H1 (cell line): Measurements from ENCODE around the gene TNIK. TPM values are rescaled to one million over a fixed set of nuclear protein-coding genes. Genes with fewer than 3 reads are reported as not detected.

Experiments
- CTCF ChIA-PET: fragments of 300-600 bp; sonication (Branson Sonifier 250); formaldehyde crosslinking; loops from one replicate; lab custom pipeline; 2021; ENCODE audit not compliant: partially characterized antibody; lab: Charles Lee
- POLR2A ChIA-PET: fragments of 300-600 bp; sonication (Branson Sonifier 250); formaldehyde crosslinking; loops from one replicate; lab custom pipeline; 2021; ENCODE audit warnings: inconsistent platforms; ENCODE audit not compliant: partially characterized antibody; lab: Charles Lee
- DNase-seq, 2 experiments: peaks; one replicate each; pipeline versions ENCODE4 v3.0.0 to v3.0.0-alpha.2; 2010 to 2022; ENCODE audit warnings: low spot score in 2 of 2, low read depth in 1 of 2, mixed read lengths in 1 of 2
- FAIRE-seq: peaks from 2 replicates; lab custom pipeline; 2011; peaks lifted over from hg19 to GRCh38; lab: Jason Lieb, UNC
- H2AFZ ChIP-seq: 2 replicates; pipeline ENCODE4 v1.8.1; 2012; ENCODE audit warnings: low read length, inconsistent platforms
- H2AK5ac ChIP-seq: 2 replicates; pipeline ENCODE4 v1.6.1; 2013; ENCODE audit warnings: low read depth, low read length
- H2BK120ac ChIP-seq: replicated peaks from 2 replicates; pipeline ENCODE3; 2013; ENCODE audit warnings: low read depth, low read length, inconsistent platforms
- H2BK12ac ChIP-seq: 2 replicates; pipeline ENCODE4 v1.6.1; 2013; ENCODE audit warnings: low read depth, low read length
- H2BK15ac ChIP-seq: 2 replicates; pipeline ENCODE4 v1.6.1; 2013; ENCODE audit warnings: low read length
- H2BK20ac ChIP-seq: 2 replicates; pipeline ENCODE4 v1.6.1; 2013; ENCODE audit warnings: low read length
- H2BK5ac ChIP-seq: 2 replicates; pipeline ENCODE4 v1.6.1; 2013; ENCODE audit warnings: low read depth, low read length
- H3K14ac ChIP-seq: 2 replicates; pipeline ENCODE4 v1.6.1; 2013; ENCODE audit warnings: inconsistent platforms; ENCODE audit not compliant: insufficient read length
- H3K18ac ChIP-seq: 2 replicates; pipeline ENCODE4 v1.6.1; 2013; ENCODE audit warnings: low read length; ENCODE audit errors: extremely low read depth
- H3K23ac ChIP-seq: 2 replicates; pipeline ENCODE4 v1.6.1; 2013; ENCODE audit warnings: inconsistent platforms; ENCODE audit not compliant: insufficient read length
- H3K23me2 ChIP-seq: 2 replicates; pipeline ENCODE4 v1.6.1; 2013; ENCODE audit warnings: low read depth, low read length
- H3K27ac ChIP-seq: 2 replicates; pipeline ENCODE4 v1.6.1; 2011; ENCODE audit warnings: low read depth, low read length, inconsistent platforms
- H3K27me3 ChIP-seq, 4 experiments: replicated peaks in 1 of 4; 1 replicate in 1 of 4; 2 replicates in 3 of 4; pipeline versions ENCODE4 v1.6.1 to v1.8.1; 2011 to 2013; ENCODE audit warnings: low read length in 3 of 4, mild to moderate bottlenecking in 3 of 4, inconsistent platforms in 2 of 4, mixed read lengths in 2 of 4, moderate library complexity in 1 of 4; ENCODE audit not compliant: control insufficient read depth in 3 of 4, insufficient read depth in 3 of 4; ENCODE audit errors: extremely low read depth in 1 of 4
- H3K36me3 ChIP-seq, 4 experiments: 2 replicates each; pipeline versions ENCODE4 v1.6.1 to v1.8.1; 2011 to 2013; ENCODE audit warnings: mild to moderate bottlenecking in 4 of 4, low read length in 3 of 4, moderate library complexity in 2 of 4, control low read depth in 1 of 4, inconsistent platforms in 1 of 4; ENCODE audit not compliant: insufficient read depth in 4 of 4, control insufficient read depth in 2 of 4
- H3K4ac ChIP-seq: replicated peaks from 2 replicates; pipeline ENCODE3; 2013; ENCODE audit warnings: low read length, low read depth, mixed read lengths, inconsistent platforms; ENCODE audit not compliant: insufficient read length
- H3K4me1 ChIP-seq, 4 experiments: replicated peaks in 1 of 4; 1 replicate in 1 of 4; 2 replicates in 3 of 4; pipeline versions ENCODE4 v1.6.1 to v1.8.1; 2011 to 2013; ENCODE audit warnings: low read length in 3 of 4, inconsistent platforms in 2 of 4, mixed read lengths in 1 of 4; ENCODE audit not compliant: insufficient read depth in 4 of 4, control insufficient read depth in 3 of 4
- H3K4me2 ChIP-seq, 2 experiments: 2 replicates each; pipeline versions ENCODE4 v1.6.1 to v1.8.1; 2011 to 2013; ENCODE audit warnings: low read depth in 2 of 2, low read length in 2 of 2, control low read depth in 1 of 2, inconsistent platforms in 1 of 2, mild to moderate bottlenecking in 1 of 2; ENCODE audit not compliant: insufficient read depth in 1 of 2
- H3K4me3 ChIP-seq, 4 experiments: fragments of 200-600, 300-600 bp in 1 of 4; sonication (generic), shearing (Covaris generic), sonication (Bioruptor Twin) in 1 of 4; 2 replicates each; pipeline versions ENCODE4 v1.5.1 to v1.8.1; 2011 to 2016; ENCODE audit warnings: low read length in 4 of 4, low read depth in 3 of 4, control low read depth in 2 of 4, inconsistent platforms in 2 of 4, mild to moderate bottlenecking in 2 of 4, mixed read lengths in 1 of 4, moderate library complexity in 1 of 4; ENCODE audit not compliant: insufficient read depth in 2 of 4; ENCODE audit errors: extremely low read depth in 1 of 4
- H3K56ac ChIP-seq: replicated peaks from 2 replicates; pipeline ENCODE3; 2013; ENCODE audit warnings: low read depth, mild to moderate bottlenecking, mixed read lengths, low read length, inconsistent platforms; ENCODE audit not compliant: insufficient read length
- H3K79me1 ChIP-seq: 2 replicates; pipeline ENCODE4 v1.6.1; 2013; ENCODE audit warnings: low read depth, low read length, control low read depth
- H3K79me2 ChIP-seq, 2 experiments: 2 replicates each; pipeline versions ENCODE4 v1.6.1 to v1.8.1; 2012 to 2013; ENCODE audit warnings: low read length in 2 of 2, mild to moderate bottlenecking in 2 of 2, inconsistent platforms in 1 of 2; ENCODE audit not compliant: insufficient read depth in 2 of 2, control insufficient read depth in 1 of 2
- H3K9ac ChIP-seq, 4 experiments: replicated peaks in 1 of 4; 1 replicate in 1 of 4; 2 replicates in 3 of 4; pipeline versions ENCODE4 v1.6.1 to v1.8.1; 2011 to 2013; ENCODE audit warnings: low read depth in 3 of 4, low read length in 3 of 4, control low read depth in 2 of 4, mild to moderate bottlenecking in 2 of 4, moderate library complexity in 2 of 4, inconsistent platforms in 1 of 4; ENCODE audit errors: extremely low read depth in 1 of 4
- H3K9me3 ChIP-seq, 2 experiments: 2 replicates each; pipeline versions ENCODE4 v1.6.1 to v1.8.1; 2012 to 2013; ENCODE audit warnings: mild to moderate bottlenecking in 2 of 2, moderate library complexity in 2 of 2, control low read depth in 1 of 2, inconsistent platforms in 1 of 2, low read depth in 1 of 2, low read length in 1 of 2, mixed read lengths in 1 of 2; ENCODE audit not compliant: insufficient read depth in 2 of 2
- H4K20me1 ChIP-seq, 2 experiments: replicated peaks in 1 of 2; 2 replicates each; pipeline versions ENCODE3 to v1.8.1; 2011 to 2013; ENCODE audit warnings: inconsistent platforms in 2 of 2, low read length in 2 of 2, mild to moderate bottlenecking in 1 of 2; ENCODE audit not compliant: insufficient read depth in 2 of 2, control insufficient read depth in 1 of 2
- H4K5ac ChIP-seq: 2 replicates; pipeline ENCODE4 v1.6.1; 2013; ENCODE audit warnings: low read length, low read depth, mixed read lengths, inconsistent platforms; ENCODE audit not compliant: insufficient read length
- H4K8ac ChIP-seq: 2 replicates; pipeline ENCODE4 v1.8.0; 2013; ENCODE audit warnings: mild to moderate bottlenecking, moderate library complexity, low read length, inconsistent platforms; ENCODE audit not compliant: insufficient read depth; ENCODE audit errors: extremely low read depth
- H4K91ac ChIP-seq: replicated peaks from 2 replicates; pipeline ENCODE3; 2013; ENCODE audit warnings: low read length, mixed read lengths, inconsistent platforms; ENCODE audit not compliant: insufficient read length
- BCL11A ChIP-seq, 2 experiments: IDR thresholded peaks; one replicate each; pipeline ENCODE4 v1.6.1; 2011; ENCODE audit warnings: low read depth in 2 of 2, low read length in 2 of 2, mild to moderate bottlenecking in 2 of 2
- CBX8 ChIP-seq: fragments of 300-800, 300-1000 bp; sonication (generic); IDR thresholded peaks from 2 replicates; pipeline ENCODE4 v1.7.1; 2016; ENCODE audit warnings: low read depth, low read length, borderline replicate concordance
- CTBP2 ChIP-seq: IDR thresholded peaks from 2 replicates; pipeline ENCODE4 v1.7.0; 2011; ENCODE audit warnings: borderline replicate concordance, mild to moderate bottlenecking, moderate library complexity, mixed read lengths, low read length; ENCODE audit not compliant: insufficient read depth, insufficient read length
- GTF2F1 ChIP-seq: IDR thresholded peaks from 2 replicates; pipeline ENCODE4 v1.6.1; 2012; ENCODE audit warnings: low read depth, low read length, improper control_type of control experiment, borderline replicate concordance
- MAFK ChIP-seq: IDR thresholded peaks from 2 replicates; pipeline ENCODE4 v1.6.1; 2012; ENCODE audit warnings: low read depth, mild to moderate bottlenecking, improper control_type of control experiment, low read length
- PHF8 ChIP-seq: fragments of 200-600 bp; sonication (generic); conservative IDR thresholded peaks from 2 replicates; pipeline ENCODE4 v1.7.1; 2012; ENCODE audit warnings: low read depth, mild to moderate bottlenecking, inconsistent platforms, low read length, moderate library complexity
- RAD21 ChIP-seq, 2 experiments: IDR thresholded peaks in 1 of 2; conservative IDR thresholded peaks in 1 of 2; 2 replicates each; pipeline ENCODE4 v1.6.1; 2011; ENCODE audit warnings: low read depth in 2 of 2, low read length in 2 of 2, improper control_type of control experiment in 1 of 2, inconsistent platforms in 1 of 2, mild to moderate bottlenecking in 1 of 2, moderate library complexity in 1 of 2
- SP2 ChIP-seq: IDR thresholded peaks from 2 replicates; pipeline ENCODE4 v1.6.1; 2012; ENCODE audit warnings: mild to moderate bottlenecking, low read length, inconsistent platforms
- SRF ChIP-seq: IDR thresholded peaks from 2 replicates; pipeline ENCODE4 v1.6.1; 2011; ENCODE audit warnings: mild to moderate bottlenecking, low read depth, low read length, moderate library complexity
- USF2 ChIP-seq: IDR thresholded peaks from 2 replicates; pipeline ENCODE4 v1.6.1; 2011; ENCODE audit warnings: low read length, improper control_type of control experiment
- ZNF274 ChIP-seq: IDR thresholded peaks from 2 replicates; pipeline ENCODE4 v1.7.0; 2012; ENCODE audit warnings: low read length, borderline replicate concordance; ENCODE audit errors: extremely low read depth
- WGBS, 2 experiments: shearing (Covaris generic) in 1 of 2; methylation state at CpG; one replicate each; pipeline versions ENCODE4 v1.1.6 to v1.1.7; 2013 to 2015; ENCODE audit warnings: low lambda C conversion rate in 2 of 2, mixed read lengths in 2 of 2, inconsistent platforms in 1 of 2, low coverage in 1 of 2, missing lambda C conversion rate in 1 of 2; ENCODE audit not compliant: insufficient replicate concordance in 2 of 2, insufficient coverage in 1 of 2, insufficient read length in 1 of 2; ENCODE audit errors: extremely low coverage in 1 of 2, missing lambda C conversion rate in 1 of 2; 5-methylcytosine and 5-hydroxymethylcytosine counted together
- polyA plus RNA-seq, 7 experiments: library from polyadenylated mRNA; depleted of rRNA in 3 of 7; stranded (reverse) in 5 of 7; unstranded in 2 of 7; fragments of >200 nt in 5 of 7; fragments of 200-250 nt in 2 of 7; gene quantifications; 1 replicate in 5 of 7; 2 replicates in 1 of 7; 4 replicates in 1 of 7; pipeline versions ENCODE4 v1.2.1 to v1.2.3, GENCODE V29; 2011 to 2013; ENCODE audit warnings: missing spikeins in 2 of 7, mixed read lengths in 2 of 7
- total RNA-seq: library from RNA; stranded (reverse); fragmentation: NEBNext Ultra II Directional; extraction: Animal tissue kit (Norgen Biotek cat#: 25700); gene quantifications from 2 replicates; pipeline ENCODE4 v1.2.1, GENCODE V29; 2021

The TNIK gene
- total and polyA plus RNA-seq, 2 of the 8 experiments (the other 6 are each of a cell fraction or from before 2014, with no cell fraction given), result 7.4 to 42.0 TPM

GRCh38 chr3:171328419-171329082, 131.7 kb downstream of the TNIK start:
- POLR2A ChIA-PET, result no interaction called here
- Histone ChIP-seq H3K79me2 (peaks cover 0 to 8% of the 10 kb centered on the region in 2 experiments; a peak in 2 of 4 replicates), H2AFZ (no peak overlapping the region), H4K20me1 (no peaks in the 10 kb centered on the region), H3K56ac (no peak overlapping the region), H3K4ac (no peak overlapping the region), H3K4me3 (no peak overlapping the region), H3K23ac (no peak overlapping the region), H3K9me3 (no peaks in the 10 kb centered on the region), H3K23me2 (no peaks in the 10 kb centered on the region; the same call in 1 of the 2 replicates), H2BK15ac (no peak overlapping the region), H2BK5ac (no peak overlapping the region), H3K14ac (no peak overlapping the region), H3K18ac (no peak overlapping the region), H3K27me3 (no peaks in the 10 kb centered on the region), H3K27ac (no peak overlapping the region), H3K36me3 (no peaks in the 10 kb centered on the region), H2BK20ac (no peak overlapping the region), H3K79me1 (no peaks in the 10 kb centered on the region; the same call in 1 of the 2 replicates), H4K5ac (no peak overlapping the region), H3K9ac (no peak overlapping the region), H2BK12ac (no peak overlapping the region), H2BK120ac (no peak overlapping the region), H2AK5ac (no peak overlapping the region), H4K91ac (no peak overlapping the region), H3K4me2 (no peak overlapping the region), H4K8ac (no peak overlapping the region), H3K4me1 (peaks cover 0 to 13% (median 5%) of the 10 kb centered on the region in 4 experiments; a peak in 4 of 7 replicates)
- no peak for DNase-seq
- CTCF ChIA-PET, result interaction anchor here (0.7 to 3.4 kb wide), 13 partner anchors 8 to 187 kb away, joined by 3 to 10 read pairs (median 4); no protein-coding TSS in a partner anchor
- WGBS, 2 experiments, result 88% methylated on average over 3 of the region's 3 CpGs; no CpG with 5 or more reads in 1 of the 2 experiments
- peak; percentile 39 for FAIRE-seq
- TF ChIP-seq GTF2F1 (no peak), MAFK (no peak), BCL11A (IDR thresholded peaks at IDR 0.05; ENCODE audit: low read depth in 2 of 2, low read length in 2 of 2) (no peak), CBX8 (no peak), CTBP2 (no peak), SRF (no peak), PHF8 (no peak), ZNF274 (no peak), USF2 (no peak), RAD21 (IDR thresholded peaks at IDR 0.05 in 1 of 2, conservative IDR thresholded peaks at IDR 0.05 in 1 of 2; ENCODE audit: low read depth in 2 of 2, low read length in 2 of 2) (peak; percentile 22 to 50; a peak in 3 of 4 replicates), SP2 (no peak)
